HG02938 (cell line): Measurements from ENCODE around the gene FIGNL2.

Experiments
- ATAC-seq: cut with Tn5 transposase; IDR thresholded peaks from one replicate; pipeline ENCODE4 v1.9.1; 2021; ENCODE audit warnings: mild to moderate bottlenecking, moderate library complexity; ENCODE audit not compliant: unreplicated experiment

Gene FIGNL2

GRCh38 chr12:51860986-51861385 is 12.5 kb upstream of the FIGNL2 start:
- ATAC-seq: no peak

- ATAC-seq: no peak
These were observed 7.3 kb upstream of the FIGNL2 start for GRCh38 chr12:51855586-51856428.

- ATAC-seq: no peak
These were observed 4.1 kb upstream of the FIGNL2 start for GRCh38 chr12:51852404-51853137.

- ATAC-seq: no peak
These were observed 3.1 kb upstream of the FIGNL2 start for GRCh38 chr12:51851413-51852124.

GRCh38 chr12:51850965-51851299 is 2.4 kb upstream of the FIGNL2 start:
- ATAC-seq: no peak

GRCh38 chr12:51850081-51850964 is 1.8 kb upstream of the FIGNL2 start:
- ATAC-seq: no peak

GRCh38 chr12:51848841-51849735 is 570 bp upstream of the FIGNL2 start:
- no peak for ATAC-seq

GRCh38 chr12:51847643-51848325 is 734 bp downstream of the FIGNL2 start:
- no peak for ATAC-seq

GRCh38 chr12:51846911-51847642 is 1.4 kb downstream of the FIGNL2 start:
- ATAC-seq: no peak

- ATAC-seq: no peak
These were observed 2.2 kb downstream of the FIGNL2 start for GRCh38 chr12:51846271-51846691.

- no peak for ATAC-seq
These were observed 3.0 kb downstream of the FIGNL2 start for GRCh38 chr12:51845482-51845881.

GRCh38 chr12:51844854-51845253 is 3.7 kb downstream of the FIGNL2 start:
- no peak for ATAC-seq

GRCh38 chr12:51841727-51842126 is 6.8 kb downstream of the FIGNL2 start:
- ATAC-seq: no peak

GRCh38 chr12:51840966-51841365 is 7.6 kb downstream of the FIGNL2 start:
- ATAC-seq: no peak

GRCh38 chr12:51839310-51839947 is 9.1 kb downstream of the FIGNL2 start:
- ATAC-seq: no peak

- ATAC-seq: no peak
These were observed 9.8 kb downstream of the FIGNL2 start for GRCh38 chr12:51838762-51839161.

- ATAC-seq: no peak
These were observed 10.5 kb downstream of the FIGNL2 start for GRCh38 chr12:51838036-51838435.

- no peak for ATAC-seq
These were observed 11.2 kb downstream of the FIGNL2 start for GRCh38 chr12:51837286-51837685.
